PC-3 (cell line): ENCODE data around the gene PTGES3L. TPM values are rescaled to one million over a fixed set of nuclear protein-coding genes. Genes with fewer than 3 reads are reported as not detected.
"Not testable (repeated sequence)": the region's sequence is repeated elsewhere in the genome, so short reads cannot be mapped to it uniquely, and the experiment has no call there.

Experiments used
- ATAC-seq: fragments of 200-7000 bp; cut with Tn5 transposase; 2 replicates; pipeline ENCODE4 v1.9.1; 2020; ENCODE audit warnings: mild to moderate bottlenecking, moderate library complexity
- BruUV-seq: library from RNA; stranded (reverse); fragments of 400-500 nt; replicated peaks from 2 replicates; lab custom pipeline; 2021; lab: Mats Ljungman, UMichigan
- CTCF ChIA-PET: fragments of 300-600 bp; sonication (Branson Sonifier 250); formaldehyde crosslinking; loops from one replicate; lab custom pipeline; 2022; ENCODE audit warnings: antibody characterized with exemption; lab: Charles Lee
- POLR2A ChIA-PET: fragments of 300-600 bp; sonication (Branson Sonifier 250); formaldehyde crosslinking; loops from one replicate; lab custom pipeline; 2022; ENCODE audit warnings: antibody characterized with exemption; ENCODE audit not compliant: unreplicated experiment; lab: Charles Lee
- DNase-seq: peaks from one replicate; pipeline ENCODE4 v3.0.0-alpha.2; 2015
- H2AFZ ChIP-seq: fragments of 300-600 bp; sonication (generic); 2 replicates; pipeline ENCODE4 v1.6.0; 2016; ENCODE audit warnings: antibody characterized with exemption, low read length
- H3F3A ChIP-seq: fragments of 300-600 bp; sonication (generic); one replicate; pipeline ENCODE4 v1.6.0; 2017; ENCODE audit warnings: antibody characterized with exemption, low read length, control low read depth, mild to moderate bottlenecking; ENCODE audit not compliant: unreplicated experiment
- H3K27ac ChIP-seq: fragments of 300-600 bp; sonication (generic); 2 replicates; pipeline ENCODE4 v1.5.1; 2016; ENCODE audit warnings: mild to moderate bottlenecking, low read length
- H3K27me3 ChIP-seq: fragments of 300-600 bp; sonication (generic); 2 replicates; pipeline ENCODE4 v1.6.1; 2016; ENCODE audit warnings: low read length, mixed read lengths
- H3K36me3 ChIP-seq: fragments of 300-600 bp; sonication (generic); 2 replicates; pipeline ENCODE4 v1.6.1; 2016; ENCODE audit warnings: low read depth, mixed run types, low read length, mixed read lengths
- H3K4me1 ChIP-seq: fragments of 300-600 bp; sonication (generic); 2 replicates; pipeline ENCODE4 v1.5.1; 2016; ENCODE audit warnings: low read length; ENCODE audit not compliant: insufficient read depth
- H3K4me2 ChIP-seq: fragments of 300-600 bp; sonication (generic); 2 replicates; pipeline ENCODE4 v1.6.0; 2016; ENCODE audit warnings: low read length
- H3K4me3 ChIP-seq: fragments of 300-600 bp; sonication (generic); 2 replicates; pipeline ENCODE4 v1.5.1; 2016; ENCODE audit warnings: mild to moderate bottlenecking, low read length, mixed read lengths
- H3K79me2 ChIP-seq: fragments of 300-600 bp; sonication (generic); 2 replicates; pipeline ENCODE4 v1.6.1; 2017; ENCODE audit warnings: low read length, mixed read lengths
- H3K9ac ChIP-seq: fragments of 300-600 bp; sonication (generic); 2 replicates; pipeline ENCODE4 v1.6.0; 2016; ENCODE audit warnings: mild to moderate bottlenecking, low read length
- H3K9me2 ChIP-seq: fragments of 300-600 bp; sonication (generic); replicated peaks from 2 replicates; pipeline ENCODE4 v1.6.1; 2016; ENCODE audit warnings: mixed run types, low read length, mixed read lengths
- H3K9me3 ChIP-seq: fragments of 300-600 bp; sonication (generic); 2 replicates; pipeline ENCODE4 v1.6.1; 2016; ENCODE audit warnings: low read length, mixed read lengths
- H4K20me1 ChIP-seq: fragments of 300-600 bp; sonication (generic); 2 replicates; pipeline ENCODE4 v1.6.1; 2016; ENCODE audit warnings: low read length, mixed read lengths
- CTCF ChIP-seq: fragments of 300-600 bp; sonication (generic); conservative IDR thresholded peaks from 2 replicates; pipeline ENCODE4 v1.5.1; 2017; ENCODE audit warnings: antibody characterized with exemption, low read depth, mild to moderate bottlenecking, low read length
- EZH2 ChIP-seq: fragments of 300-600 bp; sonication (generic); IDR thresholded peaks from one replicate; pipeline ENCODE4 v1.6.1; 2017; ENCODE audit warnings: antibody characterized with exemption, mild to moderate bottlenecking, low read length; ENCODE audit not compliant: unreplicated experiment
- EZH2phosphoT487 ChIP-seq: fragments of 300-600 bp; sonication (generic); IDR thresholded peaks from 2 replicates; pipeline ENCODE4 v1.6.1; 2018; ENCODE audit warnings: mild to moderate bottlenecking, antibody characterized with exemption, low read length, borderline replicate concordance
- intact Hi-C: fragments of 100-400 bp; cut with micrococcal nuclease; formaldehyde crosslinking; loops from 2 replicates; pipeline ENCODE4 v1.9.0; 2023
- total RNA-seq: library from RNA; depleted of rRNA; stranded (reverse); fragments of >200 nt; gene quantifications from 2 replicates; pipeline ENCODE4 v1.2.3, GENCODE V29; 2014

The PTGES3L gene
- total RNA-seq, 1 experiment from 2014 or later, result 0.55 TPM

DNA sequence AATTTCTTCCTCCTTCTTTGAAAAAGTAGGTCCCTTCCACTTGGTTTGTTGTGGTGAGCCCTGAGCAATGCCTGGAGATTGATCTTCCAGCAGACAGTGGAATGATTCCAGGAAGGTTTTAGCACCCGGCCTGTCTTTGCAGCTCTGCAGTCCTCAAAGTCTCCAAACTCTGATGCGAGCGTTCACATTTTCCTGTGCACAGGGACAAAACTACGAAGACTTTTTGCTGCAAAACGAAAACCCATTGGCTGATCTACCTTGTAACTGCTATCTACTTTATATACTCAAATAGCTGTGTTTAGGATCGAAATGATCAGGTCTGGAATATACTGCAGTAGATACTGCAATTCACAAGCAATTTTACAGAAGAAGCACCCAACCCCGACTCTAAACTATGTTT, 57.6 kb downstream of the PTGES3L start:
- Histone ChIP-seq H2AFZ (no peak overlapping the region), H3K36me3 (no peaks in the 10 kb centered on the region), H3K9me2 (no peaks in the 10 kb centered on the region), H3K4me3 (no peak overlapping the region), H3K4me2 (no peak overlapping the region), H3K27me3 (no peaks in the 10 kb centered on the region), H3K9ac (no peak overlapping the region), H3K27ac (no peak overlapping the region), H4K20me1 (no peaks in the 10 kb centered on the region), H3F3A (no peaks in the 10 kb centered on the region), H3K4me1 (peaks cover 6% of the 10 kb centered on the region), H3K9me3 (no peaks in the 10 kb centered on the region), H3K79me2 (no peaks in the 10 kb centered on the region)
- TF ChIP-seq EZH2 (no peak), EZH2phosphoT487 (no peak), CTCF (no peak)
- DNase-seq (no peak), ATAC-seq (no peak)
- no TSS peak for BruUV-seq
- ChIA-PET CTCF (no interaction called here), POLR2A (no interaction called here)
- intact Hi-C loops, result no loop called here

GRCh38 chr17:42920922-42921321, 59.0 kb downstream of the PTGES3L start:
- TF ChIP-seq EZH2phosphoT487 (no peak), CTCF (no peak), EZH2 (no peak)
- Histone ChIP-seq H3K9me2 (no peaks in the 10 kb centered on the region), H3F3A (no peaks in the 10 kb centered on the region), H3K9ac (no peak overlapping the region), H3K9me3 (no peaks in the 10 kb centered on the region), H3K79me2 (no peaks in the 10 kb centered on the region), H3K36me3 (no peaks in the 10 kb centered on the region), H3K4me3 (no peak overlapping the region), H3K27me3 (no peaks in the 10 kb centered on the region), H3K4me1 (peaks cover 6% of the 10 kb centered on the region), H4K20me1 (no peaks in the 10 kb centered on the region), H2AFZ (no peak overlapping the region), H3K27ac (no peak overlapping the region), H3K4me2 (no peak overlapping the region)
- CTCF ChIA-PET, result no interaction called here
- no TSS peak for BruUV-seq
- intact Hi-C loops, result no loop called here
- no peak for ATAC-seq
- DNase-seq, result no peak
- POLR2A ChIA-PET, result no interaction called here

DNA sequence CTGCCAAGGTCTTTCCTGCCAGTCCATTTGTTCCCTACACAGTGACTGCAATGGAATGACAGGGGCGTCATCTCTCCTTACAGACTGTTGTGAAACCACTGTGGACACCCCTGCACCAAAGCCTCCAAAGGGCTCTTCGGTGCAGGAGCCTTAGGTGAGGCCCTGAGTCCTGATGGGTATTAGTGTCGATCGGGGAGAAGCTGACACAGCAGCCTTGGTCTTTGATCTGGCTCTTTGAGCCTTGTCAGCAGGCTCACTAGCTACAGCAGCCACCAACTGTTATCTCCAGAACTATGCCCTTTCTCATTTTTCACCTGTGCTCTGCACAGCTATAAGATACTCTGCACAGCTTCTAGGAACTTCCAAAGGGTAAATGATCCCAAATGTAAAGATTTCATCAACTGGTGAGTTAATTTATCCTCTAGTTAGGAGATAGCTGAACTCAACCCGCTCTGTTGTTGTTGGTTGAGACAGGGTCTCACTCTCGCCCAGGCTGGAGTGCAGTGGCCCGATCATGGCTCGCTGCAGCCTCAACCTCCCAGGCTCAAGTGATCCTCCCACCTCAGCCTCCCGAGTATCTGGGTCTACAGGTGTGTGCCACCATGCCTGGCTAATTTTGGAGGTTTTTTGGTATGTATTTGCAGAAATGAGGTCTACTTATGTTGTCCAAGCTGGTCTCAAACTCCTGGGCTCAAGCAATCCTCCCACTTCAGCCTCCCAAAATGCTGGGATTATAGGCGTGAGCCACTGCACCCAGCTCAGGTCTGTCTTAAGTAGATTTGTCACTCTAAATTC, 59.6 kb downstream of the PTGES3L start:
- no peaks in the 10 kb centered on the region for H3K79me2 ChIP-seq
- H3K9me2 ChIP-seq, result no peaks in the 10 kb centered on the region
- no peaks in the 10 kb centered on the region for H3K36me3 ChIP-seq
- DNase-seq (no peak), ATAC-seq (no peak)
- no peaks in the 10 kb centered on the region for H3K27me3 ChIP-seq
- no TSS peak for BruUV-seq
- intact Hi-C loops, result no loop called here
- peaks cover 6% of the 10 kb centered on the region for H3K4me1 ChIP-seq
- H3K9me3 ChIP-seq, result no peaks in the 10 kb centered on the region
- H3K4me2 ChIP-seq, result no peak overlapping the region
- H3K9ac ChIP-seq, result no peak overlapping the region
- H3F3A ChIP-seq, result no peaks in the 10 kb centered on the region
- CTCF ChIA-PET, result no interaction called here
- H2AFZ ChIP-seq, result no peak overlapping the region
- H3K4me3 ChIP-seq, result no peak overlapping the region
- H4K20me1 ChIP-seq, result no peaks in the 10 kb centered on the region
- POLR2A ChIA-PET, result no interaction called here
- TF ChIP-seq CTCF (no peak), EZH2phosphoT487 (no peak), EZH2 (no peak)
- H3K27ac ChIP-seq, result no peak overlapping the region

GRCh38 chr17:42919522-42920077, 60.3 kb downstream of the PTGES3L start:
- H3K27ac ChIP-seq, POLR2A ChIA-PET, DNase-seq, H3K4me3 ChIP-seq, intact Hi-C loops, H4K20me1 ChIP-seq, H3K9me3 ChIP-seq, H3K4me2 ChIP-seq, H3K36me3 ChIP-seq, H2AFZ ChIP-seq, H3K27me3 ChIP-seq, H3K9ac ChIP-seq, ATAC-seq, BruUV-seq, H3K9me2 ChIP-seq, H3F3A ChIP-seq, CTCF ChIA-PET, H3K4me1 ChIP-seq, H3K79me2 ChIP-seq: not testable (repeated sequence)
